Adrenal gland (tissue), 5 donors: ENCODE results near the gene SYNDIG1.

Experiments used
- POLR2A ChIP-seq, 2 donors: fragments of 450-650 bp; IDR thresholded peaks; one replicate each; pipeline ENCODE4 v1.6.1; 2017; ENCODE audit warnings: antibody characterized with exemption in 2 of 2, mild to moderate bottlenecking in 2 of 2, moderate library complexity in 1 of 2
- TF ChIP-seq, protein P1 (sequence below), 6 experiments: fragments of 450-650 bp in 4 of 6; fragments of 200-600 bp in 2 of 6; sonication (generic) in 1 of 6; IDR thresholded peaks; 1 replicate in 5 of 6; 2 replicates in 1 of 6; pipeline versions ENCODE4 v1.5.1 to v1.8.0; 2016 to 2021; ENCODE audit warnings: antibody characterized with exemption in 6 of 6, mild to moderate bottlenecking in 2 of 6, moderate library complexity in 1 of 6
- donor health status: DM: no; HTN: no; CAD: no.

GRCh38 chr20:24647713-24648112, 178.3 kb downstream of the SYNDIG1 start:
- TF ChIP-seq, protein P1, sequence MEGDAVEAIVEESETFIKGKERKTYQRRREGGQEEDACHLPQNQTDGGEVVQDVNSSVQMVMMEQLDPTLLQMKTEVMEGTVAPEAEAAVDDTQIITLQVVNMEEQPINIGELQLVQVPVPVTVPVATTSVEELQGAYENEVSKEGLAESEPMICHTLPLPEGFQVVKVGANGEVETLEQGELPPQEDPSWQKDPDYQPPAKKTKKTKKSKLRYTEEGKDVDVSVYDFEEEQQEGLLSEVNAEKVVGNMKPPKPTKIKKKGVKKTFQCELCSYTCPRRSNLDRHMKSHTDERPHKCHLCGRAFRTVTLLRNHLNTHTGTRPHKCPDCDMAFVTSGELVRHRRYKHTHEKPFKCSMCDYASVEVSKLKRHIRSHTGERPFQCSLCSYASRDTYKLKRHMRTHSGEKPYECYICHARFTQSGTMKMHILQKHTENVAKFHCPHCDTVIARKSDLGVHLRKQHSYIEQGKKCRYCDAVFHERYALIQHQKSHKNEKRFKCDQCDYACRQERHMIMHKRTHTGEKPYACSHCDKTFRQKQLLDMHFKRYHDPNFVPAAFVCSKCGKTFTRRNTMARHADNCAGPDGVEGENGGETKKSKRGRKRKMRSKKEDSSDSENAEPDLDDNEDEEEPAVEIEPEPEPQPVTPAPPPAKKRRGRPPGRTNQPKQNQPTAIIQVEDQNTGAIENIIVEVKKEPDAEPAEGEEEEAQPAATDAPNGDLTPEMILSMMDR (IDR thresholded peaks at IDR 0.05) = no peak
- TF ChIP-seq POLR2A (IDR thresholded peaks at IDR 0.05) = no peak
